ENCODE measurements around the gene CDK19. TPM values are rescaled to one million over a fixed set of nuclear protein-coding genes. Genes with fewer than 3 reads are reported as not detected.

The CDK19 gene
- polyA plus RNA-seq, 1 of the 3 experiments (the other 2 are of a cell fraction): 6.5 TPM

DNA sequence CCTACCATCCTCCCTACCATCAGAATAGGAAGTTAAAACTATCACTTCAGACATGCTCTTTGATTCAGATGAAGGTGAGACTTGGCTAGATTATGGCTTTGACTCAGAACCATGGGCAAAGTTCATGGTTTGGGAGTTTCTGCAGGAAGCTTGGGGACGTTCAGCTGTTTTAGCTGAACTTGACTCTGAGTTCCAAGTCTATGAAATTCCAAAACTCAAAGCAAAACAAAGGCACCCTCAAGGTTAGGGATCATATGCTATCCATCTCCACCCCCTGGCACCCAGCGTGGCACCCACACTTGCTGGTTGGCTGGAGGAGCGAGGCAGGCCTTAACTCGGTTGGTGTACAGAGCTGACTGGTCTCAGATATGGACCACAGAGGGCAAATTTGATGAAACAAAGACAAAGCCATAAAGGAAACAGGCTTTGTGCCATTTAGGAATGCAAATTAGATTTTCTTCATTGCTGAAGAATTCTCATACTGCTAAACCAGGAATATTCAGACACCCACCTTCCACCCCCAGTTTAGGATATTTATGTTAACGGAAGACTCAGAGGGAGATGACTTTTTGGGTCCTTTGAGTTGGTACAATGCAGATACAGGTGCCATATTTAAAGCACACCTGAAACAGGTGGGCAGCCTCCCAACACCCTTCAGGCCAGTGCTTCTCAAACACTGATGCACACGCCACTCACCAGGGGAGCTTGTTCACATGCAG lies 250.4 kb downstream of the CDK19 start:
- H4K20me1 ChIP-seq (ENCODE audit: insufficient read depth): no peaks in the 10 kb centered on the region
- no peaks in the 10 kb centered on the region for H3F3A ChIP-seq (replicated peaks; ENCODE audit: insufficient read depth)
- no peak overlapping the region for H2AFZ ChIP-seq (ENCODE audit: low read depth)
- TF ChIP-seq TAF1 (IDR thresholded peaks at IDR 0.05; ENCODE audit: borderline replicate concordance, low read depth, low read length) (no peak), TEAD4 (IDR thresholded peaks at IDR 0.05; ENCODE audit: borderline replicate concordance, insufficient read depth) (no peak), EP300 (IDR thresholded peaks at IDR 0.05; ENCODE audit: borderline replicate concordance in 1 of 2, low read depth in 1 of 2, low read length in 1 of 2) (no peak), JUND (IDR thresholded peaks at IDR 0.05) (no peak), EZH2phosphoT487 (IDR thresholded peaks at IDR 0.05; ENCODE audit: borderline replicate concordance, low read depth) (no peak)
- TF ChIP-seq, protein P1, sequence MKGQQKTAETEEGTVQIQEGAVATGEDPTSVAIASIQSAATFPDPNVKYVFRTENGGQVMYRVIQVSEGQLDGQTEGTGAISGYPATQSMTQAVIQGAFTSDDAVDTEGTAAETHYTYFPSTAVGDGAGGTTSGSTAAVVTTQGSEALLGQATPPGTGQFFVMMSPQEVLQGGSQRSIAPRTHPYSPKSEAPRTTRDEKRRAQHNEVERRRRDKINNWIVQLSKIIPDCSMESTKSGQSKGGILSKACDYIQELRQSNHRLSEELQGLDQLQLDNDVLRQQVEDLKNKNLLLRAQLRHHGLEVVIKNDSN (IDR thresholded peaks at IDR 0.05; ENCODE audit: borderline replicate concordance, low read depth): no peak
- TF ChIP-seq, protein P2, sequence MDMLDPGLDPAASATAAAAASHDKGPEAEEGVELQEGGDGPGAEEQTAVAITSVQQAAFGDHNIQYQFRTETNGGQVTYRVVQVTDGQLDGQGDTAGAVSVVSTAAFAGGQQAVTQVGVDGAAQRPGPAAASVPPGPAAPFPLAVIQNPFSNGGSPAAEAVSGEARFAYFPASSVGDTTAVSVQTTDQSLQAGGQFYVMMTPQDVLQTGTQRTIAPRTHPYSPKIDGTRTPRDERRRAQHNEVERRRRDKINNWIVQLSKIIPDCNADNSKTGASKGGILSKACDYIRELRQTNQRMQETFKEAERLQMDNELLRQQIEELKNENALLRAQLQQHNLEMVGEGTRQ (IDR thresholded peaks at IDR 0.05; ENCODE audit: borderline replicate concordance, low read depth, low read length): no peak
- TF ChIP-seq, protein P3, sequence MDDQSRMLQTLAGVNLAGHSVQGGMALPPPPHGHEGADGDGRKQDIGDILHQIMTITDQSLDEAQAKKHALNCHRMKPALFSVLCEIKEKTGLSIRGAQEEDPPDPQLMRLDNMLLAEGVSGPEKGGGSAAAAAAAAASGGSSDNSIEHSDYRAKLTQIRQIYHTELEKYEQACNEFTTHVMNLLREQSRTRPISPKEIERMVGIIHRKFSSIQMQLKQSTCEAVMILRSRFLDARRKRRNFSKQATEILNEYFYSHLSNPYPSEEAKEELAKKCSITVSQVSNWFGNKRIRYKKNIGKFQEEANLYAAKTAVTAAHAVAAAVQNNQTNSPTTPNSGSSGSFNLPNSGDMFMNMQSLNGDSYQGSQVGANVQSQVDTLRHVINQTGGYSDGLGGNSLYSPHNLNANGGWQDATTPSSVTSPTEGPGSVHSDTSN (IDR thresholded peaks at IDR 0.05): no peak
- H3K36me3 ChIP-seq (replicated peaks in 1 of 2; ENCODE audit: control insufficient read depth in 1 of 2, insufficient read depth in 2 of 2, low read length in 1 of 2): no peaks in the 10 kb centered on the region
- 95% methylated on average over 6 of the region's 6 CpGs for WGBS (ENCODE audit: low lambda C conversion rate)
- POLR2A ChIA-PET: no interaction called here
- no peak overlapping the region for H3K9ac ChIP-seq
- no peak for DNase-seq
- CTCF ChIA-PET: no interaction called here
- H3K27me3 ChIP-seq (ENCODE audit: insufficient read depth): no peaks in the 10 kb centered on the region
- H3K27ac ChIP-seq (ENCODE audit: low read depth in 2 of 2, low read length in 1 of 2): no peak overlapping the region
- H3K9me2 ChIP-seq: no peaks in the 10 kb centered on the region
- no peaks in the 10 kb centered on the region for H3K79me2 ChIP-seq (ENCODE audit: insufficient read depth)
- H3K4me3 ChIP-seq (ENCODE audit: low read depth in 2 of 2, low read length in 1 of 2): no peak overlapping the region
- peaks cover 0 to 8% of the 10 kb centered on the region in 2 experiments; a peak in 1 of 4 replicates for H3K4me1 ChIP-seq (ENCODE audit: control insufficient read depth in 1 of 2, insufficient read depth in 2 of 2, low read depth in 1 of 2, low read length in 1 of 2)
- H3K4me2 ChIP-seq: no peak overlapping the region
- H3K9me3 ChIP-seq: no peaks in the 10 kb centered on the region

DNA sequence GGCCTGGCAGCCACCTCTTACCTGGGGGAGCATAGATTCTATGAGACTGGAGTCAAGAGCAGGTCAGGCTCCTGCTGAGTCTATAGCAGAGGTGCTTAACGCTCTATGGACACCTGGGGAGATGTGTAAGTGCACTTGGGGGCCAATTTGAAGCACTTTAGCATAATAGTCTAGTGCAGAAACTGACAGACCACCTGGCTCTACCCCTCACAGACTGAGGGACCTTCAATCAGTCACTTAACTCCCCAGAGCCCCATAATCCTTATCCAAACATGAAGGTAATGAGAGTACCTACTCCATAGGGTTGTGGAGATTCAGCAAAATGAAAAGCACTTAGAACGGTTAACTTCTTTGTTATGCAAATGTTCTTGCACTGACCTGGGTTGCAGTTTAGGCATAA lies 251.6 kb downstream of the CDK19 start:
- Histone ChIP-seq H3K9me3 (no peaks in the 10 kb centered on the region), H3K9me2 (no peaks in the 10 kb centered on the region), H3K4me1 (ENCODE audit: control insufficient read depth in 1 of 2, insufficient read depth in 2 of 2, low read depth in 1 of 2, low read length in 1 of 2) (peaks cover 0 to 8% of the 10 kb centered on the region in 2 experiments; a peak in 1 of 4 replicates), H3F3A (replicated peaks; ENCODE audit: insufficient read depth) (no peaks in the 10 kb centered on the region), H2AFZ (ENCODE audit: low read depth) (no peak overlapping the region), H3K27me3 (ENCODE audit: insufficient read depth) (no peaks in the 10 kb centered on the region), H3K4me2 (no peak overlapping the region), H3K79me2 (ENCODE audit: insufficient read depth) (no peaks in the 10 kb centered on the region), H4K20me1 (ENCODE audit: insufficient read depth) (no peaks in the 10 kb centered on the region), H3K9ac (no peak overlapping the region), H3K4me3 (ENCODE audit: low read depth in 2 of 2, low read length in 1 of 2) (no peak overlapping the region), H3K36me3 (replicated peaks in 1 of 2; ENCODE audit: control insufficient read depth in 1 of 2, insufficient read depth in 2 of 2, low read length in 1 of 2) (no peaks in the 10 kb centered on the region), H3K27ac (ENCODE audit: low read depth in 2 of 2, low read length in 1 of 2) (no peak overlapping the region)
- POLR2A ChIA-PET: no interaction called here
- 53% methylated on average over 2 of the region's 2 CpGs for WGBS (ENCODE audit: low lambda C conversion rate)
- DNase-seq: no peak
- CTCF ChIA-PET: no interaction called here
- TF ChIP-seq FOSL2 (IDR thresholded peaks at IDR 0.05; ENCODE audit: borderline replicate concordance, low read depth): no peak
- no peak for TF ChIP-seq TEAD4 (IDR thresholded peaks at IDR 0.05; ENCODE audit: borderline replicate concordance, insufficient read depth)
- TF ChIP-seq RFX5 (IDR thresholded peaks at IDR 0.05; ENCODE audit: low read length): no peak
- no peak for TF ChIP-seq ELF1 (IDR thresholded peaks at IDR 0.05)
- TF ChIP-seq RXRA (IDR thresholded peaks at IDR 0.05; ENCODE audit: borderline replicate concordance, low read depth): no peak
- TF ChIP-seq JUND (IDR thresholded peaks at IDR 0.05): no peak
- no peak for TF ChIP-seq NFIC (IDR thresholded peaks at IDR 0.05; ENCODE audit: borderline replicate concordance)
- TF ChIP-seq, protein P4, sequence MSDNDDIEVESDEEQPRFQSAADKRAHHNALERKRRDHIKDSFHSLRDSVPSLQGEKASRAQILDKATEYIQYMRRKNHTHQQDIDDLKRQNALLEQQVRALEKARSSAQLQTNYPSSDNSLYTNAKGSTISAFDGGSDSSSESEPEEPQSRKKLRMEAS (IDR thresholded peaks at IDR 0.05; ENCODE audit: low read depth): no peak
- no peak for TF ChIP-seq EZH2phosphoT487 (IDR thresholded peaks at IDR 0.05; ENCODE audit: borderline replicate concordance, low read depth)
- TF ChIP-seq TAF1 (IDR thresholded peaks at IDR 0.05; ENCODE audit: borderline replicate concordance, low read depth, low read length): no peak
- TF ChIP-seq TCF12 (IDR thresholded peaks at IDR 0.05): no peak
- TF ChIP-seq, protein P3 (IDR thresholded peaks at IDR 0.05): no peak
- TF ChIP-seq, protein P5, sequence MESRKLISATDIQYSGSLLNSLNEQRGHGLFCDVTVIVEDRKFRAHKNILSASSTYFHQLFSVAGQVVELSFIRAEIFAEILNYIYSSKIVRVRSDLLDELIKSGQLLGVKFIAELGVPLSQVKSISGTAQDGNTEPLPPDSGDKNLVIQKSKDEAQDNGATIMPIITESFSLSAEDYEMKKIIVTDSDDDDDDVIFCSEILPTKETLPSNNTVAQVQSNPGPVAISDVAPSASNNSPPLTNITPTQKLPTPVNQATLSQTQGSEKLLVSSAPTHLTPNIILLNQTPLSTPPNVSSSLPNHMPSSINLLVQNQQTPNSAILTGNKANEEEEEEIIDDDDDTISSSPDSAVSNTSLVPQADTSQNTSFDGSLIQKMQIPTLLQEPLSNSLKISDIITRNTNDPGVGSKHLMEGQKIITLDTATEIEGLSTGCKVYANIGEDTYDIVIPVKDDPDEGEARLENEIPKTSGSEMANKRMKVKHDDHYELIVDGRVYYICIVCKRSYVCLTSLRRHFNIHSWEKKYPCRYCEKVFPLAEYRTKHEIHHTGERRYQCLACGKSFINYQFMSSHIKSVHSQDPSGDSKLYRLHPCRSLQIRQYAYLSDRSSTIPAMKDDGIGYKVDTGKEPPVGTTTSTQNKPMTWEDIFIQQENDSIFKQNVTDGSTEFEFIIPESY (IDR thresholded peaks at IDR 0.05; ENCODE audit: borderline replicate concordance, low read depth): no peak
- TF ChIP-seq SIN3A (IDR thresholded peaks at IDR 0.05; ENCODE audit: borderline replicate concordance, low read depth, low read length): no peak

All from SK-N-SH (cell line).